Motor neuron (in vitro differentiated cells): ENCODE results near the gene CACNB2. TPM values are rescaled to one million over a fixed set of nuclear protein-coding genes. Genes with fewer than 3 reads are reported as not detected.

Experiments used
- ATAC-seq, 8 experiments: fragments of 200-7000 bp; cut with Tn5 transposase; replicated peaks in 6 of 8; 2 replicates each; pipeline ENCODE4 v1.8.0; 2021; ENCODE audit warnings: mild to moderate bottlenecking in 8 of 8, moderate library complexity in 8 of 8
- H3K27ac ChIP-seq, 2 donors: fragments of 250-450 bp; sonication (Bioruptor Pico); 2 replicates each; pipeline ENCODE4 v1.9.0; 2021; ENCODE audit warnings: antibody characterized with exemption in 2 of 2, mild to moderate bottlenecking in 2 of 2, moderate library complexity in 1 of 2
- H3K4me1 ChIP-seq, 2 donors: fragments of 250-450 bp; sonication (Bioruptor Pico); replicated peaks in 1 of 2; 2 replicates each; pipeline ENCODE4 v1.6.1; 2021; ENCODE audit warnings: antibody characterized with exemption in 2 of 2, mild to moderate bottlenecking in 2 of 2, moderate library complexity in 1 of 2
- H3K4me3 ChIP-seq, 5 donors: fragments of 250-450 bp; sonication (Bioruptor Pico); 2 replicates each; pipeline ENCODE4 v1.9.0; 2021; ENCODE audit warnings: antibody characterized with exemption in 5 of 5, mild to moderate bottlenecking in 5 of 5, moderate library complexity in 4 of 5
- WGBS, 10 experiments: fragments of 450-650 bp; shearing (Covaris generic); methylation state at CpG; one replicate each; pipeline ENCODE4 v1.0.0; 2022; 5-methylcytosine and 5-hydroxymethylcytosine counted together
- in situ Hi-C, 9 experiments: fragments of 400-800 bp; cut with MboI; loops; one replicate each; pipeline ENCODE4 v1.15.0; 2021; ENCODE audit warnings: low sequenced_read_pairs in 9 of 9, low pct_unique_long_range_greater_than_20kb in 2 of 9; ENCODE audit not compliant: unreplicated experiment in 9 of 9
- total RNA-seq, 8 experiments: library from RNA; unstranded; fragments of 300-600 nt; gene quantifications; 2 replicates each; pipeline versions ENCODE4 v1.2.3 to v1.2.4, GENCODE V29; 2022

Gene CACNB2
- total RNA-seq, 8 experiments from 2014 or later = 1.3 to 24.1 (median 5.1) TPM

DNA sequence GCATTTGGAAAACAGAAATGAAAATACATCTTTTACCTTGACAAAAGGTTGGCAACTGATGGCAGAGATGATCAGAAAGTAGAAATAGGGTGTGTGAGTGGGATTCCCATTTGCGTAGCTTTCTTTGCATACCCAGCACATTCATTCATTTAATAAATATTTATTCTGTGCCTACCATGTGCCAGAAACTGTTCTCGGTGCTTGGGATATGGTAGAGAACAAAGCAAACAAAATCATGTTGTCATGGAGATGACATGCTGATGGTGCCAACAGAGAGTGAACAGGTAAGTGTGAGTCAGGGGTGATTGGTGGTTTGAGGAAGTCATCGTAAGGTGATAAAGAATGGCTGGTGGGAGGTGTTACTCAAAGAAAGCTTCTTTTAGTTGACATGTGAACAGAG lies 45.4 kb downstream of the CACNB2 start:
- H3K4me3 ChIP-seq = no peak overlapping the region
- peaks cover 0 to 1% of the 10 kb centered on the region in 2 donors for H3K4me1 ChIP-seq
- in situ Hi-C loops = no loop called here
- WGBS, 10 experiments = 20 to 100% (median 96%) methylated on average over 1 to 3 of the region's 3 CpGs; no CpG with 5 or more reads in 1 of the 10 experiments
- H3K27ac ChIP-seq = no peak overlapping the region
- peak in 1 of 8 experiments; percentile 38 for ATAC-seq

- H3K4me3 ChIP-seq = no peak overlapping the region
- H3K4me1 ChIP-seq = no peaks in the 10 kb centered on the region
- H3K27ac ChIP-seq = no peak overlapping the region
- ATAC-seq = no peak
- in situ Hi-C loops = no loop called here
- WGBS, 10 experiments = 76 to 100% (median 92%) methylated on average over 2 to 4 of the region's 4 CpGs; no CpG with 5 or more reads in 2 of the 10 experiments
Measured at GRCh38 chr10:18190840-18191239, 50.6 kb downstream of the CACNB2 start.

- in situ Hi-C loops = no loop called here
- 33 to 100% (median 83%) methylated on average over 1 to 2 of the region's 2 CpGs; no CpG with 5 or more reads in 2 of the 10 experiments for WGBS, 10 experiments
Measured at GRCh38 chr10:18194634-18195033, 54.4 kb downstream of the CACNB2 start.

DNA sequence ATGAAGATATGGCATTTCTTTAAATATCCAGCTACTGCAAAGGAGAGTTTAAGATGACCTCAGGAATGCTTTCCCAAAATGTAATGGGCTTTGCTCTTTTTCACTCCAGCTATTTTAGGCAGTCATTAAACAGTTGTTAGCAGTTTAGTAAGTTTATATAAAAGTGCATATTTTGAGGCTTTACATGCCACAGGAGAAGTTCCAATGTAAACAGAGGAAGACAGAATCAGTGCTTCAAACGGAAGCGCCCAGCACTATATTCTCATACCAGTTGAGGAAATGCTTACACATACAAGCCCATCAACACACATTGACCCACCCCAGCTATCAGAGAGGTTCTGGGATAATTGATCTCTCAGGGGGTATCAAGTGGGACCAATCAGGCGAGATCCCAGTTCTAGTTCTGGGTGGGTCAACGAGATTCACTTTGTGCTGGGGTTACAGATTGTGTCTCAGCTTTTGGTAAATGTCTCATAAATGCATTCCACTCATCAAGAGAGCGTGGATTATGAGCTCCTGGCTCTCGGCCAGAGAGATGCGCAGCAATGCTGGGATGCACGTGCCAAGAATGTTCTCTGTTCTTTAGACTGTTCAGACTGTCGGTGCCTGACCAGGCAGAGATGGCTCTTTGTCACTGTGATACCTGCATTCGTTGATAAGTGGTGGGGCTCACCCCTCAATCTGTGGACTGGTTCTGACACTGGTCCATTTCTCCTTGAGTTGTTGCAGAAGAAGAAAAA lies 55.0 kb downstream of the CACNB2 start:
- peak in 1 of 8 experiments; percentile 78 for ATAC-seq
- Histone ChIP-seq H3K4me3 (no peak overlapping the region), H3K27ac (no peak overlapping the region), H3K4me1 (no peaks in the 10 kb centered on the region)
- 26 to 100% (median 85%) methylated on average over 2 to 9 of the region's 10 CpGs; no CpG with 5 or more reads in 2 of the 10 experiments for WGBS, 10 experiments
- in situ Hi-C loops = no loop called here

More at GRCh38 chr10:18194634-18195033, 54.4 kb downstream of the CACNB2 start:
- no peaks in the 10 kb centered on the region for H3K4me1 ChIP-seq
- no peak overlapping the region for H3K27ac ChIP-seq
- no peak overlapping the region for H3K4me3 ChIP-seq
- ATAC-seq = no peak

DNA sequence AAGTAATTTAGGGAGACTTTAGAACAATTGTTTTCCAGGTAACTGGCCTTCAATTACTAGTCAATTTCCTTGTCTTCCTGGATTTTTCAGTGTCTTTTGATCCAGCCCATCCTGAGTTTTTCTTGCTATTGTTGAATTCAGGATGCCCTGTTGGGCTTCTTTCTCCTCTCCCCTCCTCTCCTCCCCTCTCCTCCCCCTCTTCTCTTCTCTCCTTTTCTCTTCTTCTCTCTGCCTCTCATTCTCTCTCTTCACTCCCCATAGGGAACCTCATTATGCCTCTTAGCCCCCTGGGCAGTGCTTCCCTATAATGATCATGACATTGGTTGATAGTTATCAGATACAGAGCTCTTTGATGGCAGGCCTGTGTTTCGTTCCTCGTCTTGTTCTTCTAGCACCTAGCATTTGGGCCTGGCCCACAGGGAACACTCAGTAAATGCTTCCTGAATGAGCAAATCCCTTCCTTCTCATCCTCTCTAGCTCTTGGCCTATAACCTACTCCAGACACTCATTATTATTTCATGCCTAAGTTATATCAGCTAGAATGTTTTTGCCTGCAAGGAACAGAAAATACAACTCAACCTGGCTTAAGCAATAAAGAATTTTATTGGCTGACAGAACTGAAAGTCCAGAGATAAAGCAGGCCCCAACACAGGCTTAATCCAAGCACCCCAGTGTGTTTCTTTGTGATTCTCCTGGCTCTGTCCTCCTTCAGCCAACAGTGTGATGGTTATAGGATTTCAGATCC lies 56.8 kb downstream of the CACNB2 start:
- in situ Hi-C loops = no loop called here
- Histone ChIP-seq H3K4me1 (no peaks in the 10 kb centered on the region), H3K4me3 (no peak overlapping the region), H3K27ac (no peak overlapping the region)
- 60 to 100% (median 92%) methylated on average over 1 to 2 of the region's 2 CpGs; no CpG with 5 or more reads in 4 of the 10 experiments for WGBS, 10 experiments
- no peak for ATAC-seq

DNA sequence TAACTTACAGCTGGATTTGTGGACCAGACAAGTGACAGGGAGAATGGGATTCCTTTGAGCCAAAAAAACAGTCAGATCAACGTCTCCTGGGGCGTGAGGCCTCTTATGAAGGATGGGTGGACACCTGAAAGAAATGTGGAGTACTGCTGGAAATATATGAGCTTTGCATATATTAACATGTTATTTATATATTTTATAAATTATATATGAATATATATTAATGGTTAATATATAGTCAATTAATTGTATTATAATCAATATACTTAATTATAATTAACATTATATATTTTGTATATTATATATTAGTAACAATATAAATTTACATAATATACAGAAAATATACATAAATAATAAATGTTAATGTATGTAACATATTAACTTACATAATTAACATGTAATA lies 57.5 kb downstream of the CACNB2 start:
- in situ Hi-C loops = no loop called here
- WGBS, 10 experiments = 88 to 100% (median 100%) methylated on average over 1 to 2 of the region's 2 CpGs; no CpG with 5 or more reads in 4 of the 10 experiments
- no peak overlapping the region for H3K4me3 ChIP-seq
- peaks cover 2 to 7% of the 10 kb centered on the region in 2 donors for H3K4me1 ChIP-seq
- no peak for ATAC-seq
- no peak overlapping the region for H3K27ac ChIP-seq

DNA sequence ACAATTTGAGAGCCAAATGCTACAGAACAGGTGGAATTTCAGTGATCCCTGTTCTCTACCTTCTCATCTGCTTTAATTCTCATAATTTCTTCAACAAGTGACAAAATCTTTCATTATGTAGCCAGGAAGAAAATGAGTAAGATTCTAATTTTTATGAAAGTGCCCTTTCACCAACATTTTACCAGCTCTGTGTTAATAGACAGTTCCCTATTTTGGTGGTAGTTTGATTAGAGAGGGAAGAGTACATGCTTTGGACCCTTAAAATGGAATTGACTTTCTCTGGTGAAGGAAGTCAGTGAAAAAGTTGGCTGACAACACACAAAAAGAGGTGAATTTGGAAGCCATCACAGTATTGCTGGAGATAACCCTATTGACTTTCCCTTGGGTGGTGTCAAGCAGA lies 61.7 kb downstream of the CACNB2 start:
- in situ Hi-C loops = loop anchor here in 6 of 9 experiments (25.0 kb wide), 3 partner anchors 290 to 590 kb away; partner anchors contain the start of gene HACD1 (in 2 of the 6)
- no peak for ATAC-seq
- Histone ChIP-seq H3K27ac (no peak overlapping the region), H3K4me3 (no peak overlapping the region), H3K4me1 (peaks cover 21 to 28% of the 10 kb centered on the region in 2 donors)

DNA sequence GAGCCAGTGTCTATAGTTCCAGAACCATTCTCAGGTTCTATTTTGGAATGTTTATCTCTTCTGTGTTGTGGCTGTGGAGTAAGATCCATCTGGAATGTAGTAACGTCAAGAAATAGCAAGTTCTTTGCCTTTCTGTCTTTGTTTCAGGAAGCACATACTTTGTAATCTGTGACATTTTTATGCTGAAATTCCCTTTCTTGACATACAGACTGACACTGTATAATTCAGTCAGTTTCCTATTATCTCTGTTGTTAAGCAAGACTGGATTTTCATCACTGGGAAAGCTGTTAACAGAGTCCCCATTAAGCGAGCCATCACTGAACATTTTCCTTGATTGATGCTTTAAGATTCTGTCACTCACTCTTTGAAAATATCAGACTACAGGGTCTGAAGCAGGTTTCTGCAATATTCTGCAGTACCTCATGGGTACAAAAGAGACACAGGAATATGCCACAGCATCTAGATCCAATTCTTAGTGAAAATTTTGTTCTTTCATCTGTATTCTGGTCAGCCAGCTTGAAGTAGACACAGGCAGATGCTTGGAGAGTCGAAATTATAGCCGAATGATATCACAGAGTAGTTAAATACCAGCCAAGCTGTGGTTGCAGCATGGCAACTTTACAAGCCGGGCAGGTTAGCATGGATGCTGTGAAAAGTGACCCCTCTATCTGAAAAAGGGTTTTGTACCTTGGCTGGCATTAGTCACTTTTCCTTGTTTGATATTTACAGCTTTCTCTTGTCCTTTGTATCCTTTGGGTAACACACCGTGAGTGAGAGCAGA lies 62.6 kb downstream of the CACNB2 start:
- ATAC-seq = peak in 5 of 8 experiments; percentile 36 to 80 (median 51)
- in situ Hi-C loops = loop anchor here in 6 of 9 experiments (25.0 kb wide), 3 partner anchors 291 to 591 kb away; partner anchors contain the start of gene HACD1 (in 2 of the 6)

GRCh38 chr10:18203471-18203870 lies 63.2 kb downstream of the CACNB2 start:
- ATAC-seq = peak in 4 of 8 experiments; percentile 12 to 77 (median 20)
- H3K4me3 ChIP-seq = no peak overlapping the region
- WGBS, 10 experiments = 0 to 80% (median 61%) methylated on average over 1 to 6 of the region's 6 CpGs
- in situ Hi-C loops = loop anchor here in 6 of 9 experiments (25.0 kb wide), 3 partner anchors 291 to 591 kb away; partner anchors contain the start of gene HACD1 (in 2 of the 6)
- no peak overlapping the region for H3K27ac ChIP-seq
- peaks cover 21 to 28% of the 10 kb centered on the region in 2 donors for H3K4me1 ChIP-seq

More for the DNA sequence above, 62.6 kb downstream of the CACNB2 start:
- Histone ChIP-seq H3K27ac (peak overlapping the region; percentile 32 to 34), H3K4me1 (peaks cover 21 to 28% of the 10 kb centered on the region in 2 donors), H3K4me3 (peak overlapping the region in 1 of 5 donors; percentile 7)
- WGBS, 10 experiments = 29 to 74% (median 44%) methylated on average over 1 to 6 of the region's 6 CpGs

DNA sequence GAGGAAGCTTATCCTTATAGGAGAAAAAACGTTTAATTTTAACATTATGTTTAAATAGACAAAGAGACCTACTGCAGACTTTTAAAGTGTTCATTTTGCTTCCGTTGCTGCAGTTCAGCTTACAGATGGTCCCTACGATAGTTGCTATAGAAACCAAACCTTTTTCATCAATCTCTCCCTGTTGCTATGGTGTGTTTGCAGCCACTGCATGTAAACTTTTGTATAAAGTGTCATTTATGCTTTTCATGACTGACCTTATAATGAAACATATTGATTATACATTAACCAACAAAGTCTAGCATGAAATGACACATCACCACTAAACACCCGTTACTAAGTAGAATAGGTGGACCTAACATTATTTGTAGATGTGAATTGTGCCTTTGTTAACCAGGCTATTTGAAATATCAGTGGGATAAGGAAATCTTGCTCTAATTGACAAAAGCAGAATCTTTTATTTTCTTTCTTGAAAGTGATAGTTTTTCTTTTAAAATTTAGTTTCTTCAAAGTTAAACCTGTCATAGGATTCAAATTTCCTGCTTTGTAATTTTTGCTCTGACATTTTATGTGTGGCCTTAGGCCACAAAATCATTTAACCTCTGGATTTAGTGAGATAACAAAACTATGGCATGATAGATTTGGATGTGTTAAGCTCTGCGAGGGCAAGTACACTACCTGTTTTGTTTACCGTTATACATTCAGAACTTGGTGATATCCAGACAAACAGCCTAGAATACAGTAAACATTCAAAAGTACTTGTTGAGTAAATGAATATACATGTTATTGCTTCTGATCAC lies 64.0 kb downstream of the CACNB2 start:
- no peak overlapping the region for H3K27ac ChIP-seq
- no peak overlapping the region for H3K4me3 ChIP-seq
- 0 to 67% (median 32%) methylated on average over 3 to 6 of the region's 6 CpGs for WGBS, 10 experiments
- H3K4me1 ChIP-seq = peaks cover 21 to 28% of the 10 kb centered on the region in 2 donors
- in situ Hi-C loops = loop anchor here in 6 of 9 experiments (25.0 kb wide), 3 partner anchors 292 to 592 kb away; partner anchors contain the start of gene HACD1 (in 2 of the 6)
- peak in 5 of 8 experiments; percentile 63 to 89 (median 74) for ATAC-seq

- WGBS, 10 experiments = 90 to 100% (median 94%) methylated on average over 2 to 5 of the region's 5 CpGs; no CpG with 5 or more reads in 1 of the 10 experiments
- peaks cover 21 to 28% of the 10 kb centered on the region in 2 donors for H3K4me1 ChIP-seq
- in situ Hi-C loops = loop anchor here in 6 of 9 experiments (25.0 kb wide), 3 partner anchors 293 to 593 kb away; partner anchors contain the start of gene HACD1 (in 2 of the 6)
- no peak for ATAC-seq
- no peak overlapping the region for H3K27ac ChIP-seq
- no peak overlapping the region for H3K4me3 ChIP-seq
Measured at GRCh38 chr10:18205098-18205834, 65.0 kb downstream of the CACNB2 start.
